Urinary bladder (tissue), 4 donors: Measurements from ENCODE around the gene SFSWAP. TPM values are rescaled to one million over a fixed set of nuclear protein-coding genes. Genes with fewer than 3 reads are reported as not detected.
"Not testable (repeated sequence)": the region's sequence is repeated elsewhere in the genome, so short reads cannot be mapped to it uniquely, and the experiment has no call there.

Experiments
- DNase-seq: peaks from one replicate; pipeline ENCODE4 v3.0.0-alpha.2; 2015; ENCODE audit errors: extremely low spot score
- H3K27ac ChIP-seq: one replicate; pipeline ENCODE4 v1.5.1; 2013; ENCODE audit warnings: low read depth, mild to moderate bottlenecking, moderate library complexity
- H3K36me3 ChIP-seq: one replicate; pipeline ENCODE4 v1.6.1; 2013; ENCODE audit warnings: mild to moderate bottlenecking, moderate library complexity; ENCODE audit not compliant: insufficient read depth
- H3K4me1 ChIP-seq: one replicate; pipeline ENCODE4 v1.6.1; 2013; ENCODE audit warnings: mild to moderate bottlenecking, moderate library complexity; ENCODE audit not compliant: insufficient read depth
- H3K4me3 ChIP-seq: one replicate; pipeline ENCODE4 v1.5.1; 2013; ENCODE audit warnings: low read depth, low read length
- WGBS: extraction: QIAGEN DNeasy Blood & Tissue Kit; methylation state at CpG from one replicate; pipeline ENCODE4 v1.1.7; 2013; 5-methylcytosine and 5-hydroxymethylcytosine counted together
- polyA plus RNA-seq: library from polyadenylated mRNA; stranded (reverse); fragments of 200-250 nt; gene quantifications from one replicate; pipeline ENCODE4 v1.2.3, GENCODE V29; 2013
- total RNA-seq: library from RNA; depleted of rRNA; stranded (reverse); fragments of >200 nt; gene quantifications from one replicate; pipeline ENCODE4 v1.2.3, GENCODE V29; 2014
- donor health status: healthy with polysubstance abuse.
- donor health status: healthy.

Gene SFSWAP
- total RNA-seq (29.0 TPM), polyA plus RNA-seq (31.6 TPM)

GRCh38 chr12:131710464-131711457 is at the start of gene SFSWAP:
TSS of gene SFSWAP (plus strand) at chr12:131711090. CDS start at chr12:131711230, 140 bp downstream.
- Histone ChIP-seq H3K36me3 (no peaks in the 10 kb centered on the region), H3K4me1 (no peaks in the 10 kb centered on the region), H3K27ac (peak within 1 kb of the TSS; percentile 65), H3K4me3 (peak within 1 kb of the TSS; percentile 94)
- WGBS, result under 1% methylated on average over 90 of the region's 90 CpGs
- peak; percentile 48 for DNase-seq

GRCh38 chr12:131661170-131661985 is 49.5 kb upstream of the SFSWAP start:
- not testable (repeated sequence) for H3K27ac ChIP-seq, H3K4me1 ChIP-seq, DNase-seq, H3K4me3 ChIP-seq, H3K36me3 ChIP-seq
- 7% methylated on average over 25 of the region's 78 CpGs for WGBS

- H3K4me1 ChIP-seq, DNase-seq, H3K36me3 ChIP-seq, H3K27ac ChIP-seq, H3K4me3 ChIP-seq: not testable (repeated sequence)
- WGBS, result no CpG with 5 or more reads among the region's 28 CpGs
Observed at GRCh38 chr12:131661986-131662288, 49.0 kb upstream of the SFSWAP start.

- DNase-seq, result not testable (repeated sequence)
Observed at GRCh38 chr12:131662346-131662745, 48.5 kb upstream of the SFSWAP start.

GRCh38 chr12:131665666-131666065 is 45.2 kb upstream of the SFSWAP start:
- H3K27ac ChIP-seq, H3K4me1 ChIP-seq, H3K36me3 ChIP-seq, H3K4me3 ChIP-seq, DNase-seq: not testable (repeated sequence)
- 86% methylated on average over 17 of the region's 17 CpGs for WGBS

More at GRCh38 chr12:131662346-131662745, 48.5 kb upstream of the SFSWAP start:
- 83% methylated on average over 10 of the region's 10 CpGs for WGBS
- not testable (repeated sequence) for H3K27ac ChIP-seq, H3K36me3 ChIP-seq, H3K4me1 ChIP-seq, H3K4me3 ChIP-seq

- H3K4me3 ChIP-seq, H3K27ac ChIP-seq, H3K4me1 ChIP-seq, H3K36me3 ChIP-seq, DNase-seq: not testable (repeated sequence)
- 85% methylated on average over 4 of the region's 12 CpGs for WGBS
Observed at GRCh38 chr12:131666486-131666885, 44.4 kb upstream of the SFSWAP start.

GRCh38 chr12:131666978-131667601 is 43.8 kb upstream of the SFSWAP start:
- not testable (repeated sequence) for DNase-seq, H3K27ac ChIP-seq, H3K4me1 ChIP-seq, H3K36me3 ChIP-seq, H3K4me3 ChIP-seq
- 63% methylated on average over 12 of the region's 12 CpGs for WGBS

GRCh38 chr12:131671276-131671675 is 39.6 kb upstream of the SFSWAP start:
- 66% methylated on average over 8 of the region's 8 CpGs for WGBS
- Histone ChIP-seq H3K4me3 (no peak overlapping the region), H3K36me3 (no peaks in the 10 kb centered on the region), H3K27ac (no peak overlapping the region), H3K4me1 (no peaks in the 10 kb centered on the region)
- no peak for DNase-seq

GRCh38 chr12:131671871-131672270 is 39.0 kb upstream of the SFSWAP start:
- 61% methylated on average over 8 of the region's 8 CpGs for WGBS

GRCh38 chr12:131672311-131672940 is 38.5 kb upstream of the SFSWAP start:
- DNase-seq, result no peak
- no peak overlapping the region for H3K4me3 ChIP-seq
- 72% methylated on average over 17 of the region's 17 CpGs for WGBS
- H3K36me3 ChIP-seq, result no peaks in the 10 kb centered on the region
- no peaks in the 10 kb centered on the region for H3K4me1 ChIP-seq
- H3K27ac ChIP-seq, result no peak overlapping the region

More at GRCh38 chr12:131671871-131672270, 39.0 kb upstream of the SFSWAP start:
- no peaks in the 10 kb centered on the region for H3K4me1 ChIP-seq
- no peak overlapping the region for H3K4me3 ChIP-seq
- no peak for DNase-seq
- H3K27ac ChIP-seq, result no peak overlapping the region
- no peaks in the 10 kb centered on the region for H3K36me3 ChIP-seq

GRCh38 chr12:131672941-131673887 is 37.7 kb upstream of the SFSWAP start:
- no peak overlapping the region for H3K4me3 ChIP-seq
- H3K4me1 ChIP-seq, result no peaks in the 10 kb centered on the region
- no peak overlapping the region for H3K27ac ChIP-seq
- H3K36me3 ChIP-seq, result no peaks in the 10 kb centered on the region
- no peak for DNase-seq
- 62% methylated on average over 24 of the region's 24 CpGs for WGBS

GRCh38 chr12:131673888-131674257 is 37.0 kb upstream of the SFSWAP start:
- Histone ChIP-seq H3K4me3 (no peak overlapping the region), H3K36me3 (no peaks in the 10 kb centered on the region), H3K27ac (no peak overlapping the region), H3K4me1 (no peaks in the 10 kb centered on the region)
- DNase-seq, result no peak
- 61% methylated on average over 7 of the region's 7 CpGs for WGBS
